Keratinocyte (primary cell): ENCODE measurements around the gene CRISP2. TPM values are rescaled to one million over a fixed set of nuclear protein-coding genes. Genes with fewer than 3 reads are reported as not detected.

Source experiments
- DNase-seq: peaks from one replicate; pipeline ENCODE4 v3.0.0-alpha.2; 2011; ENCODE audit warnings: low read depth, missing footprints, low spot score
- FAIRE-seq: peaks from 2 replicates; lab custom pipeline; 2011; peaks lifted over from hg19 to GRCh38; lab: Jason Lieb, UNC
- H2AFZ ChIP-seq: 2 replicates; pipeline ENCODE4 v1.6.0; 2012; ENCODE audit warnings: low read length, control low read depth, inconsistent platforms; ENCODE audit not compliant: control insufficient read depth
- H3K27ac ChIP-seq: 2 replicates; pipeline ENCODE4 v1.5.1; 2011; ENCODE audit warnings: low read length; ENCODE audit not compliant: control insufficient read depth, insufficient read depth
- H3K27me3 ChIP-seq: 3 replicates; pipeline ENCODE4 v1.6.0; 2011; ENCODE audit warnings: low read length; ENCODE audit not compliant: control insufficient read depth, insufficient read depth; ENCODE audit errors: extremely low read depth
- H3K36me3 ChIP-seq, 2 experiments: 2 replicates in 1 of 2; 3 replicates in 1 of 2; pipeline ENCODE4 v1.5.1; 2011; ENCODE audit warnings: low read length in 2 of 2, mild to moderate bottlenecking in 1 of 2; ENCODE audit not compliant: control insufficient read depth in 2 of 2, insufficient read depth in 2 of 2; ENCODE audit errors: extremely low read depth in 1 of 2
- H3K4me1 ChIP-seq: 3 replicates; pipeline ENCODE4 v1.5.1; 2011; ENCODE audit warnings: low read length; ENCODE audit not compliant: control insufficient read depth, insufficient read depth; ENCODE audit errors: extremely low read depth
- H3K4me2 ChIP-seq: 3 replicates; pipeline ENCODE4 v1.6.0; 2011; ENCODE audit warnings: low read depth, low read length; ENCODE audit not compliant: control insufficient read depth, insufficient read depth; ENCODE audit errors: extremely low read depth
- H3K4me3 ChIP-seq, 3 experiments: fragments of 200-600 bp in 1 of 3; sonication (generic) in 1 of 3; 2 replicates in 2 of 3; 3 replicates in 1 of 3; pipeline ENCODE4 v1.5.1; 2011 to 2016; ENCODE audit warnings: low read length in 3 of 3, mild to moderate bottlenecking in 3 of 3, control low read depth in 2 of 3, inconsistent platforms in 1 of 3, low read depth in 1 of 3, mixed read lengths in 1 of 3, mixed run types in 1 of 3, moderate library complexity in 1 of 3; ENCODE audit not compliant: control insufficient read depth in 2 of 3, insufficient read depth in 2 of 3; ENCODE audit errors: extremely low read depth in 1 of 3
- H3K79me2 ChIP-seq: 2 replicates; pipeline ENCODE4 v1.6.0; 2012; ENCODE audit warnings: low read length; ENCODE audit not compliant: control insufficient read depth, insufficient read depth
- H3K9ac ChIP-seq: 3 replicates; pipeline ENCODE4 v1.6.0; 2011; ENCODE audit warnings: low read length; ENCODE audit not compliant: control insufficient read depth, insufficient read depth; ENCODE audit errors: extremely low read depth
- H3K9me1 ChIP-seq: 3 replicates; pipeline ENCODE4 v1.6.0; 2011; ENCODE audit warnings: low read length; ENCODE audit not compliant: control insufficient read depth, insufficient read depth; ENCODE audit errors: extremely low read depth
- H3K9me3 ChIP-seq: 2 replicates; pipeline ENCODE4 v1.5.1; 2012; ENCODE audit warnings: low read depth, low read length; ENCODE audit not compliant: control insufficient read depth
- H4K20me1 ChIP-seq: 3 replicates; pipeline ENCODE4 v1.6.0; 2011; ENCODE audit warnings: low read length; ENCODE audit not compliant: control insufficient read depth, insufficient read depth; ENCODE audit errors: extremely low read depth
- EZH2 ChIP-seq: IDR thresholded peaks from one replicate; pipeline ENCODE4 v1.6.1; 2012; ENCODE audit warnings: inconsistent platforms, mild to moderate bottlenecking, low read length, moderate library complexity
- dilution Hi-C: fragments of 300-500 bp; cut with MboI; formaldehyde crosslinking; loops from one replicate; pipeline ENCODE4 v1.7.0; 2020; ENCODE audit warnings: low sequenced_read_pairs; ENCODE audit not compliant: extremely low pct_ligation_motif_present
- polyA minus RNA-seq, 3 experiments: library from RNA; depleted of rRNA, polyadenylated mRNA; stranded (reverse); fragments of >200 nt; gene quantifications; 1 replicate in 1 of 3; 2 replicates in 1 of 3; 3 replicates in 1 of 3; pipeline ENCODE4 v1.2.3, GENCODE V29; 2011
- polyA plus RNA-seq, 5 experiments: library from polyadenylated mRNA; depleted of rRNA in 3 of 5; stranded (reverse) in 3 of 5; stranded (forward) in 1 of 5; unstranded in 1 of 5; fragments of >200 nt; gene quantifications; 1 replicate in 1 of 5; 2 replicates in 3 of 5; 3 replicates in 1 of 5; pipeline versions ENCODE4 v1.2.1 to v1.2.3, GENCODE V29; 2011 to 2012; ENCODE audit warnings: missing spikeins in 2 of 5, low read depth in 1 of 5, low replicate concordance in 1 of 5
- TF ChIP-seq, protein P1 (sequence below), 3 experiments: IDR thresholded peaks in 1 of 3; conservative IDR thresholded peaks in 1 of 3; optimal IDR thresholded peaks in 1 of 3; 2 replicates in 2 of 3; 3 replicates in 1 of 3; pipeline versions ENCODE3 to v1.5.1; 2011; ENCODE audit warnings: low read length in 3 of 3, mild to moderate bottlenecking in 3 of 3, moderate library complexity in 2 of 3, control low read depth in 1 of 3, inconsistent platforms in 1 of 3; ENCODE audit not compliant: insufficient read depth in 2 of 3; ENCODE audit errors: extremely low read depth in 1 of 3

The CRISP2 gene, protein sequence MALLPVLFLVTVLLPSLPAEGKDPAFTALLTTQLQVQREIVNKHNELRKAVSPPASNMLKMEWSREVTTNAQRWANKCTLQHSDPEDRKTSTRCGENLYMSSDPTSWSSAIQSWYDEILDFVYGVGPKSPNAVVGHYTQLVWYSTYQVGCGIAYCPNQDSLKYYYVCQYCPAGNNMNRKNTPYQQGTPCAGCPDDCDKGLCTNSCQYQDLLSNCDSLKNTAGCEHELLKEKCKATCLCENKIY
- polyA plus RNA-seq (not detected in 3 replicates), polyA minus RNA-seq (not detected in 3 replicates)
- not detected for polyA plus RNA-seq (2011; ENCODE audit: low read depth)
- 0.06 TPM in 1 of 2 replicates, not detected in the other for polyA plus RNA-seq (2011; cell fraction: cytosol; rRNA removed)
- not detected in 2 replicates for polyA plus RNA-seq (2011; cell fraction: nucleus; rRNA removed)
- not detected in 2 replicates for polyA plus RNA-seq (2012; ENCODE audit: low replicate concordance)
- not detected for polyA minus RNA-seq (2011; cell fraction: cytosol; rRNA and poly(A)+ RNA removed)
- not detected in 2 replicates for polyA minus RNA-seq (2011; cell fraction: nucleus; rRNA and poly(A)+ RNA removed)

- TF ChIP-seq EZH2, result no peak
- TF ChIP-seq, protein P1, sequence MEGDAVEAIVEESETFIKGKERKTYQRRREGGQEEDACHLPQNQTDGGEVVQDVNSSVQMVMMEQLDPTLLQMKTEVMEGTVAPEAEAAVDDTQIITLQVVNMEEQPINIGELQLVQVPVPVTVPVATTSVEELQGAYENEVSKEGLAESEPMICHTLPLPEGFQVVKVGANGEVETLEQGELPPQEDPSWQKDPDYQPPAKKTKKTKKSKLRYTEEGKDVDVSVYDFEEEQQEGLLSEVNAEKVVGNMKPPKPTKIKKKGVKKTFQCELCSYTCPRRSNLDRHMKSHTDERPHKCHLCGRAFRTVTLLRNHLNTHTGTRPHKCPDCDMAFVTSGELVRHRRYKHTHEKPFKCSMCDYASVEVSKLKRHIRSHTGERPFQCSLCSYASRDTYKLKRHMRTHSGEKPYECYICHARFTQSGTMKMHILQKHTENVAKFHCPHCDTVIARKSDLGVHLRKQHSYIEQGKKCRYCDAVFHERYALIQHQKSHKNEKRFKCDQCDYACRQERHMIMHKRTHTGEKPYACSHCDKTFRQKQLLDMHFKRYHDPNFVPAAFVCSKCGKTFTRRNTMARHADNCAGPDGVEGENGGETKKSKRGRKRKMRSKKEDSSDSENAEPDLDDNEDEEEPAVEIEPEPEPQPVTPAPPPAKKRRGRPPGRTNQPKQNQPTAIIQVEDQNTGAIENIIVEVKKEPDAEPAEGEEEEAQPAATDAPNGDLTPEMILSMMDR (optimal IDR thresholded peaks at IDR 0.05 in 1 of 3, IDR thresholded peaks at IDR 0.05 in 1 of 3, conservative IDR thresholded peaks at IDR 0.05 in 1 of 3; ENCODE audit: extremely low read depth in 1 of 3, insufficient read depth in 2 of 3, low read length in 3 of 3), result no peak
- FAIRE-seq, result no peak
- no peaks in the 10 kb centered on the region for H3K4me1 ChIP-seq
- peak within 1 kb of the TSS; percentile 44 for H2AFZ ChIP-seq
- H3K9ac ChIP-seq, result no peak within 1 kb of the TSS
- H3K9me1 ChIP-seq, result no peaks in the 10 kb centered on the region
- no peaks in the 10 kb centered on the region for H3K79me2 ChIP-seq
- peak within 1 kb of the TSS in 2 of 3 experiments; percentile 37 to 62 for H3K4me3 ChIP-seq
- peaks cover 10% of the 10 kb centered on the region for H3K27me3 ChIP-seq
- no peak within 1 kb of the TSS for H3K27ac ChIP-seq
- no peaks in the 10 kb centered on the region for H4K20me1 ChIP-seq
- DNase-seq, result no peak
- H3K36me3 ChIP-seq, result no peaks in the 10 kb centered on the region
- no peaks in the 10 kb centered on the region for H3K9me3 ChIP-seq
- dilution Hi-C loops, result no loop called here
- peak within 1 kb of the TSS; percentile 83 for H3K4me2 ChIP-seq
Observed at GRCh38 chr6:49713346-49713745, at the start of gene CRISP2. Gene CRISP2 (minus strand): TSS chr6:49713543. CDS start chr6:49709196, 4,347 bp downstream.

GRCh38 chr6:49744259-49744658 is 30.9 kb upstream of the CRISP2 start, which contains the start of gene CRISP3:
Gene CRISP3 (minus strand): TSS chr6:49744388. CDS start chr6:49744367, 21 bp downstream.
- dilution Hi-C loops, result no loop called here
- no peaks in the 10 kb centered on the region for H3K36me3 ChIP-seq
- no peak within 1 kb of the TSS for H3K4me3 ChIP-seq
- H4K20me1 ChIP-seq, result no peaks in the 10 kb centered on the region
- no peaks in the 10 kb centered on the region for H3K79me2 ChIP-seq
- no peak for FAIRE-seq
- no peak within 1 kb of the TSS for H3K27ac ChIP-seq
- no peak within 1 kb of the TSS for H2AFZ ChIP-seq
- TF ChIP-seq, protein P1 (optimal IDR thresholded peaks at IDR 0.05 in 1 of 3, IDR thresholded peaks at IDR 0.05 in 1 of 3, conservative IDR thresholded peaks at IDR 0.05 in 1 of 3; ENCODE audit: extremely low read depth in 1 of 3, insufficient read depth in 2 of 3, low read length in 3 of 3), result no peak
- TF ChIP-seq EZH2, result no peak
- no peak for DNase-seq
- H3K9ac ChIP-seq, result no peak within 1 kb of the TSS
- H3K9me1 ChIP-seq, result no peaks in the 10 kb centered on the region
- no peaks in the 10 kb centered on the region for H3K9me3 ChIP-seq
- H3K4me2 ChIP-seq, result no peak within 1 kb of the TSS
- no peaks in the 10 kb centered on the region for H3K27me3 ChIP-seq
- no peaks in the 10 kb centered on the region for H3K4me1 ChIP-seq
